H1 (cell line): ENCODE results near the gene SLC22A23. TPM values are rescaled to one million over a fixed set of nuclear protein-coding genes. Genes with fewer than 3 reads are reported as not detected.

Source experiments
- CTCF ChIA-PET: fragments of 300-600 bp; sonication (Branson Sonifier 250); formaldehyde crosslinking; loops from one replicate; lab custom pipeline; 2021; ENCODE audit not compliant: partially characterized antibody; lab: Charles Lee
- POLR2A ChIA-PET: fragments of 300-600 bp; sonication (Branson Sonifier 250); formaldehyde crosslinking; loops from one replicate; lab custom pipeline; 2021; ENCODE audit warnings: inconsistent platforms; ENCODE audit not compliant: partially characterized antibody; lab: Charles Lee
- DNase-seq, 2 experiments: peaks; one replicate each; pipeline versions ENCODE4 v3.0.0 to v3.0.0-alpha.2; 2010 to 2022; ENCODE audit warnings: low spot score in 2 of 2, low read depth in 1 of 2, mixed read lengths in 1 of 2
- FAIRE-seq: peaks from 2 replicates; lab custom pipeline; 2011; peaks lifted over from hg19 to GRCh38; lab: Jason Lieb, UNC
- H2AFZ ChIP-seq: 2 replicates; pipeline ENCODE4 v1.8.1; 2012; ENCODE audit warnings: low read length, inconsistent platforms
- H2AK5ac ChIP-seq: 2 replicates; pipeline ENCODE4 v1.6.1; 2013; ENCODE audit warnings: low read depth, low read length
- H2BK120ac ChIP-seq: replicated peaks from 2 replicates; pipeline ENCODE3; 2013; ENCODE audit warnings: low read depth, low read length, inconsistent platforms
- H2BK12ac ChIP-seq: 2 replicates; pipeline ENCODE4 v1.6.1; 2013; ENCODE audit warnings: low read depth, low read length
- H2BK15ac ChIP-seq: 2 replicates; pipeline ENCODE4 v1.6.1; 2013; ENCODE audit warnings: low read length
- H2BK20ac ChIP-seq: 2 replicates; pipeline ENCODE4 v1.6.1; 2013; ENCODE audit warnings: low read length
- H2BK5ac ChIP-seq: 2 replicates; pipeline ENCODE4 v1.6.1; 2013; ENCODE audit warnings: low read depth, low read length
- H3K14ac ChIP-seq: 2 replicates; pipeline ENCODE4 v1.6.1; 2013; ENCODE audit warnings: inconsistent platforms; ENCODE audit not compliant: insufficient read length
- H3K18ac ChIP-seq: 2 replicates; pipeline ENCODE4 v1.6.1; 2013; ENCODE audit warnings: low read length; ENCODE audit errors: extremely low read depth
- H3K23ac ChIP-seq: 2 replicates; pipeline ENCODE4 v1.6.1; 2013; ENCODE audit warnings: inconsistent platforms; ENCODE audit not compliant: insufficient read length
- H3K23me2 ChIP-seq: 2 replicates; pipeline ENCODE4 v1.6.1; 2013; ENCODE audit warnings: low read depth, low read length
- H3K27ac ChIP-seq: 2 replicates; pipeline ENCODE4 v1.6.1; 2011; ENCODE audit warnings: low read depth, low read length, inconsistent platforms
- H3K27me3 ChIP-seq, 4 experiments: replicated peaks in 1 of 4; 1 replicate in 1 of 4; 2 replicates in 3 of 4; pipeline versions ENCODE4 v1.6.1 to v1.8.1; 2011 to 2013; ENCODE audit warnings: low read length in 3 of 4, mild to moderate bottlenecking in 3 of 4, inconsistent platforms in 2 of 4, mixed read lengths in 2 of 4, moderate library complexity in 1 of 4; ENCODE audit not compliant: control insufficient read depth in 3 of 4, insufficient read depth in 3 of 4; ENCODE audit errors: extremely low read depth in 1 of 4
- H3K36me3 ChIP-seq, 4 experiments: 2 replicates each; pipeline versions ENCODE4 v1.6.1 to v1.8.1; 2011 to 2013; ENCODE audit warnings: mild to moderate bottlenecking in 4 of 4, low read length in 3 of 4, moderate library complexity in 2 of 4, control low read depth in 1 of 4, inconsistent platforms in 1 of 4; ENCODE audit not compliant: insufficient read depth in 4 of 4, control insufficient read depth in 2 of 4
- H3K4ac ChIP-seq: replicated peaks from 2 replicates; pipeline ENCODE3; 2013; ENCODE audit warnings: low read length, low read depth, mixed read lengths, inconsistent platforms; ENCODE audit not compliant: insufficient read length
- H3K4me1 ChIP-seq, 4 experiments: replicated peaks in 1 of 4; 1 replicate in 1 of 4; 2 replicates in 3 of 4; pipeline versions ENCODE4 v1.6.1 to v1.8.1; 2011 to 2013; ENCODE audit warnings: low read length in 3 of 4, inconsistent platforms in 2 of 4, mixed read lengths in 1 of 4; ENCODE audit not compliant: insufficient read depth in 4 of 4, control insufficient read depth in 3 of 4
- H3K4me2 ChIP-seq, 2 experiments: 2 replicates each; pipeline versions ENCODE4 v1.6.1 to v1.8.1; 2011 to 2013; ENCODE audit warnings: low read depth in 2 of 2, low read length in 2 of 2, control low read depth in 1 of 2, inconsistent platforms in 1 of 2, mild to moderate bottlenecking in 1 of 2; ENCODE audit not compliant: insufficient read depth in 1 of 2
- H3K4me3 ChIP-seq, 4 experiments: fragments of 200-600, 300-600 bp in 1 of 4; sonication (generic), shearing (Covaris generic), sonication (Bioruptor Twin) in 1 of 4; 2 replicates each; pipeline versions ENCODE4 v1.5.1 to v1.8.1; 2011 to 2016; ENCODE audit warnings: low read length in 4 of 4, low read depth in 3 of 4, control low read depth in 2 of 4, inconsistent platforms in 2 of 4, mild to moderate bottlenecking in 2 of 4, mixed read lengths in 1 of 4, moderate library complexity in 1 of 4; ENCODE audit not compliant: insufficient read depth in 2 of 4; ENCODE audit errors: extremely low read depth in 1 of 4
- H3K56ac ChIP-seq: replicated peaks from 2 replicates; pipeline ENCODE3; 2013; ENCODE audit warnings: low read depth, mild to moderate bottlenecking, mixed read lengths, low read length, inconsistent platforms; ENCODE audit not compliant: insufficient read length
- H3K79me1 ChIP-seq: 2 replicates; pipeline ENCODE4 v1.6.1; 2013; ENCODE audit warnings: low read depth, low read length, control low read depth
- H3K79me2 ChIP-seq, 2 experiments: 2 replicates each; pipeline versions ENCODE4 v1.6.1 to v1.8.1; 2012 to 2013; ENCODE audit warnings: low read length in 2 of 2, mild to moderate bottlenecking in 2 of 2, inconsistent platforms in 1 of 2; ENCODE audit not compliant: insufficient read depth in 2 of 2, control insufficient read depth in 1 of 2
- H3K9ac ChIP-seq, 4 experiments: replicated peaks in 1 of 4; 1 replicate in 1 of 4; 2 replicates in 3 of 4; pipeline versions ENCODE4 v1.6.1 to v1.8.1; 2011 to 2013; ENCODE audit warnings: low read depth in 3 of 4, low read length in 3 of 4, control low read depth in 2 of 4, mild to moderate bottlenecking in 2 of 4, moderate library complexity in 2 of 4, inconsistent platforms in 1 of 4; ENCODE audit errors: extremely low read depth in 1 of 4
- H3K9me3 ChIP-seq, 2 experiments: 2 replicates each; pipeline versions ENCODE4 v1.6.1 to v1.8.1; 2012 to 2013; ENCODE audit warnings: mild to moderate bottlenecking in 2 of 2, moderate library complexity in 2 of 2, control low read depth in 1 of 2, inconsistent platforms in 1 of 2, low read depth in 1 of 2, low read length in 1 of 2, mixed read lengths in 1 of 2; ENCODE audit not compliant: insufficient read depth in 2 of 2
- H4K20me1 ChIP-seq, 2 experiments: replicated peaks in 1 of 2; 2 replicates each; pipeline versions ENCODE3 to v1.8.1; 2011 to 2013; ENCODE audit warnings: inconsistent platforms in 2 of 2, low read length in 2 of 2, mild to moderate bottlenecking in 1 of 2; ENCODE audit not compliant: insufficient read depth in 2 of 2, control insufficient read depth in 1 of 2
- H4K5ac ChIP-seq: 2 replicates; pipeline ENCODE4 v1.6.1; 2013; ENCODE audit warnings: low read length, low read depth, mixed read lengths, inconsistent platforms; ENCODE audit not compliant: insufficient read length
- H4K8ac ChIP-seq: 2 replicates; pipeline ENCODE4 v1.8.0; 2013; ENCODE audit warnings: mild to moderate bottlenecking, moderate library complexity, low read length, inconsistent platforms; ENCODE audit not compliant: insufficient read depth; ENCODE audit errors: extremely low read depth
- H4K91ac ChIP-seq: replicated peaks from 2 replicates; pipeline ENCODE3; 2013; ENCODE audit warnings: low read length, mixed read lengths, inconsistent platforms; ENCODE audit not compliant: insufficient read length
- ASH2L ChIP-seq: fragments of 200-600, 300-600 bp; sonication (generic); IDR thresholded peaks from one replicate; pipeline ENCODE4 v1.7.1; 2017; ENCODE audit warnings: low read length
- CBX5 ChIP-seq: fragments of 300-800, 300-1000 bp; sonication (generic); IDR thresholded peaks from 2 replicates; pipeline ENCODE4 v1.7.1; 2016; ENCODE audit warnings: antibody characterized with exemption, low read length, low read depth
- CHD1 ChIP-seq: IDR thresholded peaks from 2 replicates; pipeline ENCODE4 v1.6.1; 2012; ENCODE audit warnings: low read depth, low read length, improper control_type of control experiment
- CREB1 ChIP-seq: IDR thresholded peaks from 2 replicates; pipeline ENCODE4 v1.6.1; 2012; ENCODE audit warnings: inconsistent platforms
- EZH2 ChIP-seq: fragments of 200-600 bp; sonication (generic); IDR thresholded peaks from 2 replicates; pipeline ENCODE4 v1.7.1; 2012; ENCODE audit warnings: low read depth, mild to moderate bottlenecking, moderate library complexity, low read length, inconsistent platforms; ENCODE audit not compliant: severe bottlenecking
- FOSL1 ChIP-seq: IDR thresholded peaks from 2 replicates; pipeline ENCODE4 v1.6.1; 2011; ENCODE audit warnings: mild to moderate bottlenecking, low read depth, low read length, moderate library complexity; ENCODE audit not compliant: insufficient read depth
- MAFK ChIP-seq: IDR thresholded peaks from 2 replicates; pipeline ENCODE4 v1.6.1; 2012; ENCODE audit warnings: low read depth, mild to moderate bottlenecking, improper control_type of control experiment, low read length
- PHF8 ChIP-seq: fragments of 200-600 bp; sonication (generic); conservative IDR thresholded peaks from 2 replicates; pipeline ENCODE4 v1.7.1; 2012; ENCODE audit warnings: low read depth, mild to moderate bottlenecking, inconsistent platforms, low read length, moderate library complexity
- POU5F1 ChIP-seq: IDR thresholded peaks from 2 replicates; pipeline ENCODE4 v1.6.1; 2011; ENCODE audit warnings: low read depth, mild to moderate bottlenecking, low read length, moderate library complexity
- SIRT6 ChIP-seq: IDR thresholded peaks from one replicate; pipeline ENCODE4 v1.7.1; 2012; ENCODE audit warnings: low read length, inconsistent platforms
- SP4 ChIP-seq: IDR thresholded peaks from 2 replicates; pipeline ENCODE4 v1.6.1; 2012; ENCODE audit warnings: low read length, inconsistent platforms
- SUZ12 ChIP-seq: fragments of 200-600 bp; sonication (generic); IDR thresholded peaks from 2 replicates; pipeline ENCODE4 v1.6.1; 2012; ENCODE audit warnings: mild to moderate bottlenecking, inconsistent platforms, low read length, moderate library complexity, mixed read lengths
- WGBS, 2 experiments: shearing (Covaris generic) in 1 of 2; methylation state at CpG; one replicate each; pipeline versions ENCODE4 v1.1.6 to v1.1.7; 2013 to 2015; ENCODE audit warnings: low lambda C conversion rate in 2 of 2, mixed read lengths in 2 of 2, inconsistent platforms in 1 of 2, low coverage in 1 of 2, missing lambda C conversion rate in 1 of 2; ENCODE audit not compliant: insufficient replicate concordance in 2 of 2, insufficient coverage in 1 of 2, insufficient read length in 1 of 2; ENCODE audit errors: extremely low coverage in 1 of 2, missing lambda C conversion rate in 1 of 2; 5-methylcytosine and 5-hydroxymethylcytosine counted together
- polyA plus RNA-seq, 7 experiments: library from polyadenylated mRNA; depleted of rRNA in 3 of 7; stranded (reverse) in 5 of 7; unstranded in 2 of 7; fragments of >200 nt in 5 of 7; fragments of 200-250 nt in 2 of 7; gene quantifications; 1 replicate in 5 of 7; 2 replicates in 1 of 7; 4 replicates in 1 of 7; pipeline versions ENCODE4 v1.2.1 to v1.2.3, GENCODE V29; 2011 to 2013; ENCODE audit warnings: missing spikeins in 2 of 7, mixed read lengths in 2 of 7
- total RNA-seq: library from RNA; stranded (reverse); fragmentation: NEBNext Ultra II Directional; extraction: Animal tissue kit (Norgen Biotek cat#: 25700); gene quantifications from 2 replicates; pipeline ENCODE4 v1.2.1, GENCODE V29; 2021
- TF ChIP-seq, protein P1 (sequence below): IDR thresholded peaks from 2 replicates; pipeline ENCODE4 v1.6.1; 2011; ENCODE audit warnings: low read length, improper control_type of control experiment

Gene SLC22A23
- total and polyA plus RNA-seq, 2 of the 8 experiments (the other 6 are each of a cell fraction or from before 2014, with no cell fraction given) = 9.9 to 38.4 TPM

DNA sequence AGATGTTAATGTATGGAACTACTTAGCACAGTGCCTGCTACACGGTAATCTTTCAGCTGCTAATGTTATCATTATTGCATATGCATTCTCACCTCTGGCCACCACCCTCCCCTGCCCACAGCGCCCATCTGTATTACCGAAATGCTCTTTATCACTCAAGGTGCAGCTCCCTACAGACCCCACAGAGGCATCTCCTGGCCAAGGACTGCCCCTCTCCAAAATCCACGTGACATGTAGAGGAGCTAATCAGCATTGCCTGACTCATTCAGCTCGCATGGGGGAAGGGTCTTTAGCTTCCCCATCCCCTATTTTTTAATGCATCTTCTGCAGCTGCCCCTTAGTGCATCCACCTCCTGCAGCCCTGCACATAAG, 41.8 kb downstream of the SLC22A23 start:
- H3K36me3 ChIP-seq = peaks cover 0 to 7% (median 0%) of the 10 kb centered on the region in 4 experiments; a peak in 2 of 8 replicates
- TF ChIP-seq POU5F1 = no peak
- no peak for TF ChIP-seq ASH2L
- no peak for TF ChIP-seq SUZ12
- no peak for TF ChIP-seq CREB1
- TF ChIP-seq SP4 = no peak
- TF ChIP-seq, protein P1, sequence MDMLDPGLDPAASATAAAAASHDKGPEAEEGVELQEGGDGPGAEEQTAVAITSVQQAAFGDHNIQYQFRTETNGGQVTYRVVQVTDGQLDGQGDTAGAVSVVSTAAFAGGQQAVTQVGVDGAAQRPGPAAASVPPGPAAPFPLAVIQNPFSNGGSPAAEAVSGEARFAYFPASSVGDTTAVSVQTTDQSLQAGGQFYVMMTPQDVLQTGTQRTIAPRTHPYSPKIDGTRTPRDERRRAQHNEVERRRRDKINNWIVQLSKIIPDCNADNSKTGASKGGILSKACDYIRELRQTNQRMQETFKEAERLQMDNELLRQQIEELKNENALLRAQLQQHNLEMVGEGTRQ = no peak; the same call in 1 of the 2 replicates
- no peak for TF ChIP-seq PHF8
- TF ChIP-seq CBX5 = no peak
- TF ChIP-seq MAFK = no peak
- TF ChIP-seq EZH2 = no peak
- TF ChIP-seq CHD1 = no peak
- TF ChIP-seq FOSL1 = no peak
- no peak for TF ChIP-seq SIRT6
- WGBS, 2 experiments = 12% methylated on average over 5 of the region's 5 CpGs; no CpG with 5 or more reads in 1 of the 2 experiments
- H2BK12ac ChIP-seq = no peak overlapping the region
- H2AK5ac ChIP-seq = no peak overlapping the region
- H3K18ac ChIP-seq = peak overlapping the region; percentile 21; the same call in 1 of the 2 replicates
- H3K79me1 ChIP-seq = no peaks in the 10 kb centered on the region; the same call in 1 of the 2 replicates
- H3K27ac ChIP-seq = no peak overlapping the region; the same call in 1 of the 2 replicates
- no peak for FAIRE-seq
- ChIA-PET POLR2A (interaction anchor here (0.7 to 1.1 kb wide), 2 partner anchors 8 to 17 kb away, joined by 3 to 4 read pairs; no protein-coding TSS in a partner anchor), CTCF (interaction anchor here (0.6 to 8.1 kb wide), 16 partner anchors 12 to 418 kb away, joined by 3 to 64 read pairs (median 4); partner anchors contain the start of gene SLC22A23)
- H3K14ac ChIP-seq = no peak overlapping the region
- peaks cover 0 to 34% of the 10 kb centered on the region in 2 experiments; a peak in 2 of 4 replicates for H3K79me2 ChIP-seq
- no peaks in the 10 kb centered on the region for H3K27me3 ChIP-seq
- DNase-seq = no peak
- no peak overlapping the region for H2BK15ac ChIP-seq
- H4K91ac ChIP-seq = no peak overlapping the region
- no peak overlapping the region for H2AFZ ChIP-seq
- peaks cover 10 to 38% (median 32%) of the 10 kb centered on the region in 4 experiments for H3K4me1 ChIP-seq
- peaks cover 0 to 6% of the 10 kb centered on the region in 2 experiments; a peak in 3 of 4 replicates for H3K9me3 ChIP-seq
- peak overlapping the region; percentile 0; the same call in 1 of the 2 replicates for H2BK5ac ChIP-seq
- no peak overlapping the region for H4K8ac ChIP-seq
- H4K20me1 ChIP-seq = no peaks in the 10 kb centered on the region
- no peak overlapping the region for H3K4me3 ChIP-seq
- H3K23ac ChIP-seq = no peak overlapping the region
- H3K56ac ChIP-seq = no peak overlapping the region
- H2BK20ac ChIP-seq = no peak overlapping the region
- no peak overlapping the region for H2BK120ac ChIP-seq
- H3K23me2 ChIP-seq = no peaks in the 10 kb centered on the region
- H3K4me2 ChIP-seq = peak overlapping the region; percentile 7 to 50; a peak in 2 of 4 replicates
- no peak overlapping the region for H4K5ac ChIP-seq
- no peak overlapping the region for H3K4ac ChIP-seq
- H3K9ac ChIP-seq = no peak overlapping the region
